ENCODE data around the gene YES1.

GRCh38 chr18:676069-676468 lies 136.0 kb downstream of the YES1 start:
- TF ChIP-seq CTCF (IDR thresholded peaks at IDR 0.05), result no peak
- TF ChIP-seq POLR2A (IDR thresholded peaks at IDR 0.05), result no peak

Data from Peyer's patch (tissue), 4 donors.